Uterus (tissue), 2 donors: ENCODE measurements around the gene MFNG.

Experiments used
- CTCF ChIP-seq, 4 experiments: fragments of 200-600 bp in 2 of 4; fragments of 450-650 bp in 2 of 4; sonication (generic) in 2 of 4; IDR thresholded peaks; one replicate each; pipeline ENCODE4 v1.5.1; 2016 to 2019; ENCODE audit warnings: antibody characterized with exemption in 4 of 4, mild to moderate bottlenecking in 2 of 4, moderate library complexity in 1 of 4
- POLR2A ChIP-seq, 2 donors: fragments of 450-650 bp; IDR thresholded peaks; one replicate each; pipeline ENCODE4 v1.6.1; 2016; ENCODE audit warnings: antibody characterized with exemption in 2 of 2, mild to moderate bottlenecking in 1 of 2, moderate library complexity in 1 of 2

- TF ChIP-seq POLR2A (IDR thresholded peaks at IDR 0.05), result no peak
- TF ChIP-seq CTCF (IDR thresholded peaks at IDR 0.05), result no peak
Observed at GRCh38 chr22:37431366-37431765, 54.8 kb downstream of the MFNG start.
